HG02884 (cell line): ENCODE results near the gene CDK16.

Experiments used
- ATAC-seq: cut with Tn5 transposase; IDR thresholded peaks from one replicate; pipeline ENCODE4 v1.9.1; 2021; ENCODE audit warnings: mild to moderate bottlenecking, moderate library complexity; ENCODE audit not compliant: unreplicated experiment

CDK16 gene

GRCh38 chrX:47218280-47218919 lies at the start of gene CDK16:
Gene CDK16, plus strand, starts transcription at chrX:47218681. Its CDS starts 4,877 bp downstream, at chrX:47223558.
- ATAC-seq, result peak; percentile 34

GRCh38 chrX:47169273-47169672 lies 49.2 kb upstream of the CDK16 start:
- ATAC-seq, result no peak

- ATAC-seq, result no peak
Observed at GRCh38 chrX:47169726-47170515, 48.6 kb upstream of the CDK16 start.

GRCh38 chrX:47170861-47171692 lies 47.4 kb upstream of the CDK16 start:
- ATAC-seq, result no peak

- no peak for ATAC-seq
Observed at GRCh38 chrX:47171996-47172395, 46.5 kb upstream of the CDK16 start.

GRCh38 chrX:47172549-47172948 lies 45.9 kb upstream of the CDK16 start:
- no peak for ATAC-seq

GRCh38 chrX:47172971-47173792 lies 45.3 kb upstream of the CDK16 start:
- no peak for ATAC-seq

GRCh38 chrX:47174376-47174775 lies 44.1 kb upstream of the CDK16 start:
- no peak for ATAC-seq

GRCh38 chrX:47174846-47175587 lies 43.5 kb upstream of the CDK16 start:
- ATAC-seq, result no peak

GRCh38 chrX:47175588-47175980 lies 42.9 kb upstream of the CDK16 start:
- ATAC-seq, result no peak

GRCh38 chrX:47176101-47176740 lies 42.3 kb upstream of the CDK16 start:
- ATAC-seq, result no peak

- ATAC-seq, result no peak
Observed at GRCh38 chrX:47177079-47177478, 41.4 kb upstream of the CDK16 start.

- ATAC-seq, result no peak
Observed at GRCh38 chrX:47178337-47178736, 40.1 kb upstream of the CDK16 start.

GRCh38 chrX:47179221-47179927 lies 39.1 kb upstream of the CDK16 start:
- ATAC-seq, result no peak

GRCh38 chrX:47179928-47180255 lies 38.6 kb upstream of the CDK16 start:
- no peak for ATAC-seq

- no peak for ATAC-seq
Observed at GRCh38 chrX:47180346-47180745, 38.1 kb upstream of the CDK16 start.

GRCh38 chrX:47181301-47181700 lies 37.2 kb upstream of the CDK16 start:
- no peak for ATAC-seq

GRCh38 chrX:47182106-47182700 lies 36.3 kb upstream of the CDK16 start:
- ATAC-seq, result no peak

GRCh38 chrX:47184486-47184885 lies 34.0 kb upstream of the CDK16 start:
- ATAC-seq, result no peak
